Measurements from ENCODE around the gene PPP1R12B.
A peak's percentile ranks its signal among the peaks of the same experiment; 100 is the strongest.
"Not testable (repeated sequence)": the region's sequence is repeated elsewhere in the genome, so short reads cannot be mapped to it uniquely, and the experiment has no call there.

Gene PPP1R12B

DNA sequence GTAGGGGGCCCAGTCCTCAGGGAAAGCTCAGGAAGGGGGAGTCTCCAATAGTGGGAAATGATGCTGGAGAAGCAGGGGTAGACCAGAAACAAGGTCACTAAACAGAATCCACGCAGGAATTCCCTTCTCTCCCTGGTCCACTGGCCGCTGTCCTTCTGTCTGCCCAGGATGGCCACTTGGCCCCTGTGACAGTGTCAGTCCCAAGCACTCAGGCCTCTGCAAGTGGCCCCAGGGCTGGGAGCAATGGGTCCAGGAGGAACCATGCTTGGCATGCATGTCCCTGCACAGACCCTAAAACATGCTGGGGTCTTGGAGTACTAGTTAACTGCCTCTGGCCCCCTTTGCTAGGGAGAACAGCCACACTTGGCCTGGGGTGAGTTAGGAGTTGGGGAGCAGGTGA, 271.5 kb downstream of the PPP1R12B start:
- not testable (repeated sequence) for DNase-seq

DNA sequence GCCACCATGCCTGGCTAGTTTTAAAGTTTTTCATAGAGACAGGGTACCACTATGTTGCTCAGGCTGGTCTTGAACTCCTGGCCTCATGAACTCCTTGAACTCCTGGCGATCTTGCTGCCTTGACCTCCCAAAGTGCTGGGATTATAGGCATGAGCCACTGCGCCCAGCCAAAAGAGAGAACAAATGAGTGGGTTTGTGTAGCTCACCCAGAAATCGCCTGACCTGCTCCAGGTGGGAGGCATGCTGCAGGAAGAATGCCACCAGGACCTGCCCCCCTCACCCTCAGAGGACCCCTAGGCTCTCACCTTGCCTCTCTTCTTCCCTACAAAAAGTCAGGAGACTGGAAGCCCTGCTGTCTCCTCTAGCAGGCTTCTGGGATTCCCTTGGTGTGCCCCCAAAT, 272.9 kb downstream of the PPP1R12B start:
- no peak for DNase-seq

DNA sequence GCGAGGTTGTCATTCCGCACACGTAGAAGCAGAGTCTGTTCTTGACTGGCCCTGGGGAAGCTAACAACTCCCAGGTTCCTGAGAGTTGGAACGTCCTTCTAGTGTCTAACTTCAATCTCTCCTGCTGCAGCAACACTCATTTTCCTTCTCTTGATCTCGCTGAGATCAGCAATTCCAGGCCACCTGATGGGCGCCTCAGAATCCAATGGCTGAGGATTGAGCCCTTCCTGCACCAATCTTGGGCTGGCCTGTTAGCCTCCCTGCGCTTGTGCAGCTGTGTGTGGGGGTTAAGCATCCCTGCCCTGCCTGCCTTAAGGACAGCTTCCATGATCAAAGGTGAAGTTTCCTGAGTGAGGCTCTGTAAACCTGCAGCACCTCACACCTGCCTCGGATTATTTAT, 273.9 kb downstream of the PPP1R12B start:
- no peak for DNase-seq

DNA sequence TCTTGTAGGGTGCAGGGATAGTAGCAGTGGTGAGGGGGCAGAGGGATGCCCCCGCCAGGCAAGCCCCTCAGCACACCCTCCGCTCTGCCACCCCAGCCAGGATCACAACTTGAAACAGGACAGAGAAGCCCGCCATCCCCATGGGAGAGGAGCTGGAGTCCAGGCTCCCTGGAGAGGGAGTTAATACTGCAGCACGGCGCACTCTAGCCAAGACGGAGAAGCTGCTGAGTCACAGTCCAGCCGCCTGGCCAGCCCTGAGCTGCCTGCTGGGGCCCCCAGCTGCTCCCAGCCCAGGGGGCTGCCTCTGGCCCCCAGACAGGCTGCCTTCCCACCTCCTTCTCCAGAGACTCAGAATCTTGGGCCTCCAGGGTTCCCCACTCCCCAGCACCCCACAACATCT, 274.6 kb downstream of the PPP1R12B start:
- DNase-seq, result peak; percentile 18

DNA sequence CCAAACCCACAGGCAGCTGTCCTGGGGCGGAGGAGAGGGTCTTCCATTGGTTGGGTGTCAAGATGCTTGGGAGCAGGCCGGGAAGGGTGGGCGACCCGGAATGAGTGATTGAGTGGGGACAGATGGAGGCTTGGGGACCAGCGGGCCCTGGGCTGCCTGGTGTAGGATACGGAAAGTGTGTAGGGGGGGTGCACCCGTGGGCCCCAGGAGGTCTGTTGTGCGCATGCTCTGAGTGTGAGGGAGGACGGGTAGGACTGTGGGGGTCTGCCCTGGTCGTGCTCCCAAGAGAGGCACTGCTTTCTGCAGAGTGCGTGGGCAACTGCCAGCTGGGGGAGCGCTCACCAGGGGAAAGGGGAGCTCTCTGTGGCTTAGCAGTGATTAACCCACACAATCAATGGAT, 275.0 kb downstream of the PPP1R12B start:
- not testable (repeated sequence) for DNase-seq

DNA sequence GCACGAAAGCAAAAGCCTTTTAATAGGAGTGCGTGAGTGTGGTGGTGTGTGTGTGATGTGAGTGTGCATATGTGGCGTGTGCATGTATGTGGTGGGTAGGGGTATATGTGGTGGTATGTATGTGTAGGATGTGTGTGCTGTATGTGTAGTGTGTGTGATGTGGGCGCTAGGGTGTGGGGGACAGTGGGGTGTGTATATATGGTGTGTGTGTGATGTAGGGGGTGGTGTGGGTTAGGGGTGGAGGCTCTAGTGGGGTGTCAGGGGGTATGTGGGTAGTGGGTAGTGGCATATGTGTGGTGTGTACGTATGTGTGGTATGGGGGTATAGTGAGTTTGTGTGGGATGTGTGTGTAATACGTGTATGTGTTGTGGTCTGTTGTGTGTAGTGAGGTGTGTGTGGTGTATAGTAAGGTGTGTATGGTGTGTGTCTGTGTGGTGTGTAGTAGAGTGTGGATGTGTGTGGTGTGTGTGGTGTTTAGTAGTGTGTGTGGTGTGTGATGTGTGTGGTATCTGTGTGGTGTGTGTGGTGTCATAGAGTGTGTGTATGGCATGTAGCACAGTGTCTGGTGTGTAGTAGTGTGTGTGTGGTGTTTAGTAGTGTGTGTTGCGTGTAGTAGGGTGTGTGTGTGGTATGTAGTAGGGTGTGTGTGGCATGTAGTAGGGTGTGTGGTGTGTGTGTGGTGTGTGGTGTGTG, 275.7 kb downstream of the PPP1R12B start:
- DNase-seq, result no peak

DNA sequence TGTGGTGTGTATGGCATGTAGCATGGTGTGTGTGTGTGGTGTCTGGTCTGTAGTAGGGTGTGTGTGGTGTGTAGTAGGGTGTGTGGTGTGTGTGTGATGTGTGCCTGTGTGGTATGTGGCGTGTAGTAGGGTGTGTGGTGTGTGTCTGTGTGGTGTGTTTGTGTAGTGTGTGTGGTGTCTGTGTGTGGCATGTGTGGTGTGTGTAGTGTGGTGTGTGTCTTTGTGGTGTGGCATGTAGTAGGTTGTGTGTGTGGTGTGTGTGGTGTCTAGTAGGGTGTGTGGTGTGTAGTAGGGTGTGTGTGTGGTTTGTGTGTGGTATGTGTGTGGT, 276.2 kb downstream of the PPP1R12B start:
- DNase-seq, result no peak

DNA sequence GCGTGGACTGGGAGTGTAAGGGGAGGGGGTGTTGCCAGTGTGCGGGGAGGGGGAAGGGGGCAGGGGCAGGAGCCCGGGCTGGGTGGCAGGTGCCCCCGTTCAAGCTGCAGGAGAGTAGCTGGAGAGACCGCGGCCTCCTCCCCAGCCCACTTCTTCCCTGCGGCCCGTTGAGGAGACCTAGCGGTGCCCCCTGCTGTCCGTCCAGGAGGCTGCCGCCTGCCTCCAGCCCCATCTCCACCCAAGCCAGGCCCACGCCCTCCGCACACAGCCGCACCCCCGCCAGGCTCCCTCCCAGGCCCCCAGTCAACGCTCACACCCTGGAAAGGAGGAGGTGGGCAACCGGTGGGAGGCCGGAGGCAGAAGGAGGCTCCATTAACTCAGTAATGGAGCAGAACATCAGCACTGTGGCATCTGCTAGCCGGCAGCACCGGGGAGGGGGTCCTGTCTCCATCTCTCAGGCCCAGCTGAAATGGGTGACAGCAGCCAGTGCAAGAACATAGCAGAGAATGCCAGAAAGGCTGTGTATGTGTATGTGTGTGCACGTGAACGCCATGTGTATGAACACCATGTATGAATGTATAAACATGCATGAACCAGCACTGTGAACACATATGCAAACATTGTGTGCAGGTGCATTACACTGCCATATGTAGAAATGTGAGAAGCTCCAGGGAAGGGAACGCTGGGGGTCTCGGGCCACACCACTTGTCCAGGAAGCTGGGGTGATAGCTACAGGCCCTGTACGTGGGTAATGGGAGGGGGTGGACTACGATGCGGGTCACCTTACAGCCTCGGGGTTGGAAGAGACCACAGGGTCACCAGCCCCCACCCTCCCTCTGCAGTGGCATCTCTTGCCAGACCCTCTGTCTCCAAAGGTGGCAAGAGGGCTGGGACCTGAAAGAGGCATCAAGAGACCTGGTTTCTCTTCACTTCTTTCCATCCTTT, 277.2 kb downstream of the PPP1R12B start:
- DNase-seq, result peak; percentile 62

DNA sequence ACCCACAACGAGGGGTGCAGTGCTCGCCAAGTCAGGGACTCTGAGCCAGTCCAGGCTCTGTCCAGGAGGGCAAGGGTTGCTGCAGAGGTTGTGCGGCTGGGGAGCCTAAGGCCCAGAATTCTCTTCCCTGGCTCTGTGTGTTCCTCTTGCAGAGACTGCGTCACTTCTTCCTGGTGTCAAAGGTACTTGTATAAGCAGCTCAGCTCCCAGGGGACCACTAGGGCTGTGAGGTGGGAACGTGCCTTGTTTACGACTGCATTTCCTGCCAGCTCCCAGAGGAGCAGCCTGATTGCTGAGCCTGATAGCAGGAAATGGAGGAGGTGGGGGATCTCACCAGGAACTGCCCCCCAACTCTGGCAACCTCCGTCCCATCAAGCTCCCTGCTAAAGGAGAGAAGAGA, 278.5 kb downstream of the PPP1R12B start:
- DNase-seq, result not testable (repeated sequence)

DNA sequence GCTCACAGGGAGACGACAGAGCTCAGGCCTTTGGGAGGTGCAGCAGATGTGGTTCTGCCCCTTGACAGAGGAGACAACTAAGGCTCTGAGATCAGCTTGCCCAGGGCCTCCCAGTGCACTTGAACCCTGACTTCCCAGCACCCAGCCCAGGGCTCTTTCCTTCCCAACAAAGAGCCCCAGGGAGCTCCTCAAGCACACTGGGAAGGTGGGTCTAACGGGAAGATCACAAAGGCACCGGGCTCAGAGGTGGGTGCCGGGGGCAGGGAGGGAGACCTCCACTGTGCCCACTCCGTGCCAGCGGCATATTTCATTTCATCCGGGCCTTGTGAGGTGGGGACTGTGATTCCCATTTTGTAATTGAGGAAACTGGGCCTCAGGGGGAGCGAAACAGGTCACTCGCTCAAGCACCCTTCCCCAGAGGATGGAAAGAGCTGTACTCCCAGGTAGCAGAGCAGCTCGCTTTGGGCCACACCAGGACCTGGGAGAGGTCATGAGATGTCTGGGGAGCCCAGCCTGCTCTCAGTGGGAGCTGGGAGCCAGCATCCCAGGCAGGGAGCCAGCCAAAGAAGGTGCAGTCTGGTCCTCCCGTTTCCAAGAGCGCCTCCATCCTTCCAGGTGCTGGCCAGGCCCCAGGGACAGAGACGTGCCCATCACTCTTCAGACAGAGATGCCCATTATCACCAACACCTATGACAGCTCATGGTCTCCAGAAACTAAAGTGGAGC, 279.5 kb downstream of the PPP1R12B start:
- no peak for DNase-seq

DNA sequence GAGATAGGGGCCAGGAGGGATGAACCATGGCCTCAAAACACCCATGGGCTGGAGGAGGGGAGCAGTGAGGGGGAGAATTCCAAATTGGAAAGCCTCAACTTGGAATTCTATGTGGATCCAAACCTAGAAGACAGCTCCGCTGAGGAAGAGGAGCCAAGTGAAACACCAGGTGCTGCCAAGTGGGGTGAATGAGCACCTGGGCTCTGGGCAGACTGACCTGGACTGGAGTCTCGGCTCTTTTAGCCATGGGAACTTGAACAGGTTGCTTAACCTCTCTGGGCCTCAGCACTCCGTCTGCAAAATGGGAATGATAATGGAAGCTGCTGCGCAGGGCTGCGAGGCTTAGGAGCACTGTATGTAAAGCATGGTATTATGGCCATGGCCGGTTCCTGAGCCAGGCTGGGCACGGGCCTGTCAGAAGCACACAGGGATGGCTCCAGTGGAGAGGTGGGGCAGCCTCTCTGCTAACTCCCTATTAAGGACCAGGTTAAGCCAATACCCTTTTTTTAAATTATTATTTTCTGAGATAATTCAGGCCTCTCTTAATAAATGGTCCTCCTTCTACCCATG, 280.2 kb downstream of the PPP1R12B start:
- DNase-seq, result no peak

DNA sequence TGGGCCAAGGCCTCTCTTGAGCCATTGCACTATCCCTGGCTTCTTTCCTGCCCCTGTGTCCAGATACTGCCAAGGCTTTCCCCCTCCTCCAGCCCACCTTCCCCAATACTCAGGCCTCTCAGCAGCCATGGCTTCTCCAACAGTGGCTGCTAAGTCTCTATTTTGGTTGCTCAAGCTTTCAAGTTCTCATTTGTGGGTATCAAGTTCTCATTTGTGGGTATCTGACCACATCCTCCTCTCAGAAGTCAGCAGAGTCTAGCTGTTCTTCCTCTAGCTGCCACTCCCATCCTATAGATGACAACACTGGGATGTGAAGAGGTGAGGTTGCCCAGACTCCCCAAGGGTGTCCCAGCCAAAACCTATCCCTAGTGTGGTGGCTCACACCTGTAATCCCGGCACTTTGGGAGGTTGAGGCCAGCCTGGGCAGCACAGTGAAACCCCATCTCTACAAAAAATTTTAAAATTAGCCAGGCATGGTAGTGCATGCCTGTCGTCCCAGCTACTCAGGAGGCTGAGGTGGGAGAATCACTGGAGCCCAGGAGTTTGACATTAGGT, 280.8 kb downstream of the PPP1R12B start:
- not testable (repeated sequence) for DNase-seq

DNA sequence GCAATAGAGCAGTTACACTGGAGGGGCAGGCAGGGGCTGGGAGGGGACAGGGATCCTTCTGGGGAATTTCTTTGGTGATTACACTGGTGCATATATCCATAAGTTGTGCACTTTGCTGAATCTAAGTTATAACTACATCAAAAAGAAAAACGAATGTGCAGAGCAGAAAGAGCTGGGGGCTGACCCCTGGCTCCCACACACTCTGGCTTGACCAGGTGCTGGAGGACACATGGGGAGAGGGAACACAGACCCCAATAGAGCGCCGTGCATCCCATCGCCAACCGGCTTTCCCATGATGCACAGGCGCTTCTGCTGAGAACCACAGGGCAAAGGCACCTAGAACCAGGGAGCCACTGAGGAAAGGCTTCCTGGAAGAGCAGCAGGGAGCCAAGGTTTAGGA, 281.6 kb downstream of the PPP1R12B start:
- DNase-seq, result not testable (repeated sequence)

DNA sequence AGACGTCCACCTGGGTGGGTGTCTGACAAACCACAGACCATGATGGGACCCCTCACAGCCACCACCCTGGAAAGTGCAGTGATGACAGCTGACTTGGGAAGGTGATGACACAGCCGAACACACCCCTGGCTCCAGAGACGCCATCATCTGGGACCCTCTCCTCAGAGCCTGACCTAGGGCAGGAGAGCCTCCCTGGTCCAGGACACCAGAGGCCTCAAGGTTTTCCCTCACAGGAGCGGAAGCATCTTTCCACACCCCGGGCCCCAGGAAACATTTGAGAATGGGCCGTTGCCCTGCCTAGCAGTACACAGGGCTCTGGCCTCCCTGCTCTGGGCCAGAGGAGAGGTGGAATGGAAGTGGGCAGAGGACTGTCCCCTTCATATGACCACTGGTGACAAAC, 282.0 kb downstream of the PPP1R12B start:
- no peak for DNase-seq

DNA sequence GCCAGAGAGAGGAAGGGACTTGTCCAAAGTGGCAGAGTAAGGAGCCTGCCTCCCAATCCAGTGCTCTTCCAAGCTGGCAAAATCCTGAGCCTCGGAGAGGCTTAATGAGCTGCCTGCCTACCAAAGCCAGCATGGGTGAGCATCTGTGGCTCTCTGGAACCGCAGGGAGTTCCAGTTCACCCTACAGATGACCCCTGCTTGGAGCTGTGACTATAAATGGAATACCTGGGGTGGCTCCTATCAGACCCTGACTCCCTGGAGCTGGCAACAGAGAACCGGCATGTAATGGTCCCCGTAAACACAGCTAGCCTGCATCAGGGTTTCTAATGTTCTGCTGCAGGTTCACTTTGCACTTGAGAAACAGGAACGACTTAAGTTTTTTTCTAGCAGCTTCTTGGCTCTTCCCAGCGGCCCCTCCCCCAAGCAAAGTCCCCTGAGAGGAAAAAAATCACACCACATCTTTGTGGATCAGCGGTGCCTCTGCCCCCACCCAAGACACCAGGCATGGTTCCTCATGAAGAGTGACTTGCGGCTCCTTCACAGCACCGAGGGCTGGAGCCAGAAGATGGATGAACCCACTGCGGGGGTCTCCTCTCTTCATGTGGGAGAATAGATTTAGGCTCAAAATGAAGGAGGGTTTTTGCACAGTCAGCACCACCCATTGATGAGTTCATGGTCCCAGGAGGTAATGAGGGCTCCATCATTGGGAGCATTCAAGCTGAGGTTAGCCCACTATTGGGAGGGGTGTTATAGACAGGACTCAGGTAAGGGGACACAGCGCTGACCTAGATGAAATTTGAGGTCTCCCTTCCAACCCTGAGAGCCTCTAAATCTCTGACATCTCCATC, 282.8 kb downstream of the PPP1R12B start:
- DNase-seq, result peak; percentile 9

DNA sequence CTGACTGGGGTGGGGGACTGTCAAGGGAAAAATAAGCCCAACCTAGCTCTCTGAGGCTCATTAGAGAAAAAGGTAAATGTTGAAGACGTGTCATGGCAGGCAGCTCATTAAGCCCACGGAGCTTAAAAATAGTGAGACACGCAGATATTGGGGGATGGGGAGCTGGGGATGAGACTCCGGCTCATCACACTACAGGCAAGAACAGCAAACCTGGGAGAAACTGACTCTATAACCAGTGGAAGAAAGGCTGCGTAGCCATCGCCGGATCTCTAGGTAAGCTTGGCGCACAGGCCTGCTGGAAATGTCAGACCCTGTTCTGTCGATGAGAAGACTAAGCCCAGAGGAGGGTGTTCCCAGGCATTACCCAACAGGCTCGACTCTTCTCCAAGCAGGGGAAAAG, 283.7 kb downstream of the PPP1R12B start:
- DNase-seq, result no peak

DNA sequence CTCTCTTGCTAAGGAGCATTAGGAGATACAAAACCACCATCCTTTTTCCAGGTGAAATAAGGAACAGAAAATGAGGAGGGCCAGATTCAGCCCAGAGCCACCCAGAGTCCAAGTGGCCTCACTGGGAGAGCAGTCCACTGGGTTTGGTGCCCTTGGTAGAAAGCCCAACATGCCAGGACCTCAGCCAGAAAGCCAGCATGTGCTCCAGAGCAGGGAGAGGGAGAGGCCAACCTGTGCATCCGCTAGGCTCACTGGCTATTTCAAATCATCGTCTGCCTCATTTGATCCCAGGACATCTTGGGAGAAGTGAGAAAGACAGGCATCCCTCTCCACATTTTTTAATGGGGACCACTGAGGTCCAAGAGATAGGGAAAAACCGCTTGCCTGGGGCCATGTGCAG, 287.7 kb downstream of the PPP1R12B start:
- not testable (repeated sequence) for DNase-seq

DNA sequence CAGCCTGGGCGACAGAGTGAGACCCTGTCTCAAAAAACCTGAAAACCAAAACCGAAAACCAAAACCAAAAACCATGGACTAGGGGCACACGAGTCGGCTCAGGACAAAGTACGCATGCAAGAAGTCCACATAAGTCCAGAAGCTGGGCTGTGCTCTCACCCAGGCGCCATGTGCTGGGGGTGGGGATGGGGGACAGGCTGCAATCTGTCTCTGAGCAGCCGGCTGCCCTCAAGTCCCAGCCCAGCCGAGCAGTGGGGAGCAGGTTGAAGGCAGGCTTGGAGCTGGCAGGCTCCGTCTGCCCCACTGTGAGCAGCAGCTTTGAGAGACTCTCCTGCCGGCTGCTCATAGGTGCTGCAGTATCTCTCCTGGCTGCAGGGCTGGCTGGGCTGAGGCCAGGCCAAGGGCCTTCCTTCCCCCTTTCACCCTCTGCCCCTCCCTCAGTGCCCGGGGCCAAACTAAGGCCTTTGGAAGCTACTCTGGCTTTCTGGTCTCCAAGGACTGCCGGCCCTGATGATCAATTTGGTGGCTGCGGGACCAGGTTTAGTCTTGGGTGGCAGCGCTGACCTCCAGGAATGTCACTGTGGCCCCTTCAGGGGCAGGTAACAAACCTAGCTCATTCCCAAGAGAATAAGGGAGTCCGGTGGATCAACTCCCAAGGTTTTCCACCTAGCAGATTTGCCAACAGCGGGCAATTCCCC, 289.0 kb downstream of the PPP1R12B start:
- DNase-seq, result not testable (repeated sequence)

DNA sequence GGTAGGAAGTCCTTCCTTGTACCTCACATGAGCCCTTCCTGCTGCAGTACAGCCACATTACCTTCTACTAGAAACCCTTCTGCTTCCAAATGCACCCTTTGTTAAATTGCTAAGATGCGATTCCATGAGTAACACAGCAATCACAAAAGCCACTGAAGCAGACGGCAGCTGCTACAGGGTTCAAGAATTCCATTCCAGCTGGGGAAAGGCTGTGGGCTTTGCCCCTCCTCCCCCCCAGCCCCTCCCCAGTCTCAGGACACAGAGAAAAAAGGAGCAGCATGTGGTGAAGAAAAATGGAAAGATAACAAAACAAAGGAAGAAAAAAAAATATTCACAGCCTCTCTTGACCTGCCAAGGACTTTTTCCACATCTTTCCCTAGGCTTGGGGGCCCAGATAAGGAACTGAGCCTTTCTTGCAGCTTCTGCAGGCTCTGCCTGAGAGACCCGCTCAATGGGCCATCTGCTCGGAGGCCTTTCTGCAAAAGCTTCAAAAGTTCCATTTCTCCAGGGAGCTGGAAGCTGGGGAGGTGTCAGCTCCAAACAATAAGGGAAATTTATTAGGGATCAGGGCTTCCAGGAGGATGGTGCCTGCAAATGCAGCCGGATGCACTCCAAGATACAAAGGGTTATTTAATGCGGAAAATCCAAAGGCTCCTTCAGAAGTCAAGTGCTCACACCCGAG, 289.7 kb downstream of the PPP1R12B start:
- no peak for DNase-seq

DNA sequence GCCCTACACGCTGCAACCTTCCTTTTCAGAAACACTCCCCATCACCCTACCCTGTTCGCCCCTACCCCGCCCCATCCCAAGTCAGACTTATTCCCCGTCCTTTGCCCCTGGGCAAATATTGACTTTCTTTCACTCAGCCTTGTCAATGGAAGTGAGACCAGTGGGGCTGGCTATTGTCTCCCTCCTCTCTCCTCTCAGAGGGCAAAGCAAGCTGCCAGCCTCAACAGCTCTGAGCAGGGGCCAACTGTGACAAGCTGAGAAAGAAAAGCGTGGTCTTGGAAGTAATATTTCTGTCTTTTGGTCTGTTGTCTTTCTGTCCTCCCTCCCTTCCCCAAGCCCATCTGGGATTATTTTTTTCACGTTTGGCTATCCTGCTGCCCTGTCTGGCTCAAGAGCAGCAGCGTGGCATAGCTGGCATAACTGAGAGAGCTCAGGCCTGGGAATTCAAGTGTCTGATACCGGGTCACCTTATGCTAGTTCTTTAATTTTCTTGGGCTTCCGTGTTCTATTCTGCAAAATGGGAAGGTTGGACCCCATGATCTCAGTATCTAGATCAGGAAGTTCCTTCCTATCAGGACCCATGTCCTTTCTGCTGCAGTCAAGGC, 290.3 kb downstream of the PPP1R12B start:
- peak; percentile 31 for DNase-seq

Measured in NCI-H146 (cell line).